H9 (cell line): ENCODE measurements around the gene STK32C. TPM values are rescaled to one million over a fixed set of nuclear protein-coding genes. Genes with fewer than 3 reads are reported as not detected.

ENCODE experiments used
- DNase-seq: peaks from one replicate; pipeline ENCODE4 v3.0.0-alpha.2; 2017
- H2AFZ ChIP-seq: one replicate; pipeline ENCODE4 v1.6.1; 2013; ENCODE audit warnings: mild to moderate bottlenecking, low read length, control low read depth, moderate library complexity
- H2AK5ac ChIP-seq: 2 replicates; pipeline ENCODE4 v1.6.1; 2013; ENCODE audit warnings: low read length, control low read depth, mixed read lengths; ENCODE audit not compliant: insufficient read length
- H2BK120ac ChIP-seq: one replicate; pipeline ENCODE4 v1.6.1; 2013; ENCODE audit warnings: low read depth, mild to moderate bottlenecking, low read length, control low read depth, inconsistent platforms; ENCODE audit not compliant: poor library complexity, severe bottlenecking
- H2BK12ac ChIP-seq: 2 replicates; pipeline ENCODE4 v1.6.1; 2013; ENCODE audit warnings: low read length, control low read depth, mixed read lengths, low read depth; ENCODE audit not compliant: insufficient read length
- H2BK15ac ChIP-seq: 2 replicates; pipeline ENCODE4 v1.6.1; 2013; ENCODE audit warnings: low read depth, low read length, control low read depth
- H2BK20ac ChIP-seq: one replicate; pipeline ENCODE4 v1.6.1; 2013; ENCODE audit warnings: low read depth, mild to moderate bottlenecking, low read length, control low read depth, inconsistent platforms; ENCODE audit not compliant: poor library complexity, severe bottlenecking
- H2BK5ac ChIP-seq: 2 replicates; pipeline ENCODE4 v1.6.1; 2013; ENCODE audit warnings: low read length, control low read depth, mixed read lengths; ENCODE audit not compliant: insufficient read length
- H3K14ac ChIP-seq: 2 replicates; pipeline ENCODE4 v1.6.1; 2013; ENCODE audit warnings: low read length, control low read depth; ENCODE audit not compliant: insufficient read depth
- H3K18ac ChIP-seq: 2 replicates; pipeline ENCODE4 v1.6.1; 2013; ENCODE audit warnings: low read depth, mild to moderate bottlenecking, mixed read lengths, low read length, control low read depth; ENCODE audit not compliant: insufficient read length
- H3K23ac ChIP-seq: 2 replicates; pipeline ENCODE4 v1.6.1; 2013; ENCODE audit warnings: low read length, control low read depth, mixed read lengths, low read depth; ENCODE audit not compliant: insufficient read length
- H3K23me2 ChIP-seq: 2 replicates; pipeline ENCODE4 v1.6.1; 2013; ENCODE audit warnings: low read depth, mild to moderate bottlenecking, mixed read lengths, low read length, control low read depth; ENCODE audit not compliant: insufficient read length, poor library complexity, severe bottlenecking
- H3K27ac ChIP-seq: 2 replicates; pipeline ENCODE4 v1.5.1; 2013; ENCODE audit warnings: low read length, control low read depth, mixed read lengths, low read depth; ENCODE audit not compliant: insufficient read length
- H3K27me3 ChIP-seq: 2 replicates; pipeline ENCODE4 v1.6.1; 2013; ENCODE audit warnings: low read length, control low read depth, inconsistent platforms; ENCODE audit not compliant: insufficient read depth
- H3K4ac ChIP-seq: 2 replicates; pipeline ENCODE4 v1.6.1; 2013; ENCODE audit warnings: low read depth, mild to moderate bottlenecking, control low read depth, inconsistent platforms, low read length, moderate library complexity
- H3K4me1 ChIP-seq: 2 replicates; pipeline ENCODE4 v1.6.1; 2013; ENCODE audit warnings: low read length, control low read depth, inconsistent platforms; ENCODE audit not compliant: insufficient read depth
- H3K4me2 ChIP-seq: 2 replicates; pipeline ENCODE4 v1.6.1; 2013; ENCODE audit warnings: low read length, control low read depth, mixed read lengths; ENCODE audit not compliant: insufficient read length, insufficient read depth
- H3K56ac ChIP-seq: 2 replicates; pipeline ENCODE4 v1.6.1; 2013; ENCODE audit warnings: low read depth, mild to moderate bottlenecking, mixed read lengths, low read length, control low read depth; ENCODE audit not compliant: insufficient read length
- H3K79me1 ChIP-seq: 2 replicates; pipeline ENCODE4 v1.6.1; 2013; ENCODE audit warnings: low read depth, mild to moderate bottlenecking, moderate library complexity, low read length, control low read depth, inconsistent platforms; ENCODE audit not compliant: insufficient read depth, poor library complexity, severe bottlenecking
- H3K79me2 ChIP-seq: 2 replicates; pipeline ENCODE4 v1.6.1; 2013; ENCODE audit warnings: low read length, control low read depth, inconsistent platforms; ENCODE audit not compliant: insufficient read depth
- H3K9ac ChIP-seq: 2 replicates; pipeline ENCODE4 v1.6.1; 2013; ENCODE audit warnings: low read length, control low read depth, mixed read lengths; ENCODE audit not compliant: insufficient read length; ENCODE audit errors: extremely low read depth
- H3K9me3 ChIP-seq: one replicate; pipeline ENCODE4 v1.6.1; 2013; ENCODE audit warnings: low read depth, low read length, inconsistent platforms; ENCODE audit not compliant: control insufficient read depth
- H3T11ph ChIP-seq: one replicate; pipeline ENCODE4 v1.6.1; 2013; ENCODE audit warnings: mild to moderate bottlenecking, low read length, control low read depth, inconsistent platforms
- H4K20me1 ChIP-seq: one replicate; pipeline ENCODE4 v1.6.1; 2013; ENCODE audit not compliant: control insufficient read depth, insufficient read length, insufficient read depth
- H4K5ac ChIP-seq: 2 replicates; pipeline ENCODE4 v1.6.1; 2013; ENCODE audit warnings: low read depth, mild to moderate bottlenecking, mixed read lengths, low read length, control low read depth; ENCODE audit not compliant: insufficient read length
- H4K8ac ChIP-seq: replicated peaks from 2 replicates; pipeline ENCODE4 v1.6.1; 2013; ENCODE audit warnings: low read length, control low read depth, mixed read lengths, low read depth; ENCODE audit not compliant: insufficient read length
- H4K91ac ChIP-seq: 2 replicates; pipeline ENCODE4 v1.6.1; 2013; ENCODE audit warnings: low read depth, mild to moderate bottlenecking, moderate library complexity, mixed read lengths, low read length, control low read depth; ENCODE audit not compliant: insufficient read length
- H3K27ac Mint-ChIP-seq, 3 experiments: 2 replicates in 2 of 3; 3 replicates in 1 of 3; pipeline ENCODE4 v1.8.0; 2020 to 2021; ENCODE audit warnings: mixed read lengths in 3 of 3, mild to moderate bottlenecking in 1 of 3, moderate library complexity in 1 of 3
- H3K27me3 Mint-ChIP-seq: 2 replicates; pipeline ENCODE4 v1.8.0; 2021; ENCODE audit warnings: low read depth, mild to moderate bottlenecking, moderate library complexity, mixed read lengths
- H3K36me3 Mint-ChIP-seq, 3 experiments: 2 replicates in 2 of 3; 3 replicates in 1 of 3; pipeline ENCODE4 v1.8.0; 2020 to 2021; ENCODE audit warnings: low read depth in 3 of 3, mixed read lengths in 3 of 3; ENCODE audit not compliant: insufficient read depth in 1 of 3
- H3K4me1 Mint-ChIP-seq, 2 experiments: 2 replicates each; pipeline ENCODE4 v1.8.0; 2020; ENCODE audit warnings: mixed read lengths in 2 of 2
- H3K4me3 Mint-ChIP-seq, 2 experiments: 2 replicates in 1 of 2; 3 replicates in 1 of 2; pipeline ENCODE4 v1.8.0; 2020 to 2021; ENCODE audit warnings: mild to moderate bottlenecking in 2 of 2, mixed read lengths in 2 of 2, moderate library complexity in 1 of 2
- H3K9me3 Mint-ChIP-seq, 2 experiments: 2 replicates in 1 of 2; 3 replicates in 1 of 2; pipeline ENCODE4 v1.8.0; 2020; ENCODE audit warnings: mild to moderate bottlenecking in 2 of 2, mixed read lengths in 2 of 2, moderate library complexity in 1 of 2
- CTCF ChIP-seq: fragments of 200-600 bp; sonication (generic); conservative IDR thresholded peaks from 3 replicates; pipeline ENCODE4 v1.8.0; 2021; ENCODE audit warnings: antibody characterized with exemption, mild to moderate bottlenecking
- WGBS: extraction: QIAGEN DNeasy Blood & Tissue Kit; methylation state at CpG from one replicate; pipeline ENCODE4 v1.1.7; 2013; ENCODE audit warnings: missing lambda C conversion rate, low lambda C conversion rate, mixed read lengths; ENCODE audit not compliant: insufficient read length; ENCODE audit errors: extremely low coverage; 5-methylcytosine and 5-hydroxymethylcytosine counted together
- total RNA-seq: library from RNA; stranded (reverse); gene quantifications from 2 replicates; pipeline ENCODE4 v1.2.1, GENCODE V29; 2021

Gene STK32C
- total RNA-seq, 1 experiment from 2014 or later, result 11.3 TPM

GRCh38 chr10:132238371-132239125, 69.2 kb downstream of the STK32C start:
- H3K27ac Mint-ChIP-seq, result peak overlapping the region in 1 of 3 experiments; percentile 45; a peak in 2 of 7 replicates
- no peak for DNase-seq
- no peak overlapping the region for H2BK5ac ChIP-seq
- H3K4me1 ChIP-seq, result no peaks in the 10 kb centered on the region
- H3K9me3 Mint-ChIP-seq, result no peaks in the 10 kb centered on the region; a peak in 1 of 5 replicates
- H2BK20ac ChIP-seq, result no peak overlapping the region
- TF ChIP-seq CTCF, result no peak
- no peaks in the 10 kb centered on the region for H3K9me3 ChIP-seq
- H3K27ac ChIP-seq, result no peak overlapping the region
- H3K18ac ChIP-seq, result no peak overlapping the region
- no peak overlapping the region for H3T11ph ChIP-seq
- H3K27me3 ChIP-seq, result no peaks in the 10 kb centered on the region
- no peak overlapping the region for H3K56ac ChIP-seq
- H3K79me2 ChIP-seq, result no peaks in the 10 kb centered on the region
- H4K20me1 ChIP-seq, result no peaks in the 10 kb centered on the region
- H3K23ac ChIP-seq, result no peak overlapping the region
- H3K4me1 Mint-ChIP-seq, result peaks cover 10 to 25% of the 10 kb centered on the region in 2 experiments
- H3K4me3 Mint-ChIP-seq, result no peak overlapping the region
- no peaks in the 10 kb centered on the region for H3K23me2 ChIP-seq
- no peaks in the 10 kb centered on the region for H3K27me3 Mint-ChIP-seq
- H3K4me2 ChIP-seq, result no peak overlapping the region
- H2BK15ac ChIP-seq, result no peak overlapping the region
- no peak overlapping the region for H3K14ac ChIP-seq
- H4K5ac ChIP-seq, result no peak overlapping the region
- WGBS, result no CpG with 5 or more reads among the region's 17 CpGs
- no peak overlapping the region for H3K4ac ChIP-seq
- H2AK5ac ChIP-seq, result no peak overlapping the region
- H3K9ac ChIP-seq, result no peak overlapping the region
- H2BK12ac ChIP-seq, result no peak overlapping the region
- no peak overlapping the region for H2BK120ac ChIP-seq
- H2AFZ ChIP-seq, result no peak overlapping the region
- H3K36me3 Mint-ChIP-seq, result no peaks in the 10 kb centered on the region
- H3K79me1 ChIP-seq, result no peaks in the 10 kb centered on the region
- H4K91ac ChIP-seq, result no peak overlapping the region
- no peak overlapping the region for H4K8ac ChIP-seq
